ENCODE data around the gene SLC28A1.

- TF ChIP-seq CTCF (IDR thresholded peaks at IDR 0.05): no peak
- TF ChIP-seq REST (IDR thresholded peaks at IDR 0.05; ENCODE audit: insufficient read depth in 1 of 2, low read depth in 2 of 2, low read length in 1 of 2): no peak
Observed at GRCh38 chr15:84893607-84894006, 9.1 kb downstream of the SLC28A1 start.

Measured in Panc1 (cell line).